AML-193 (cell line): ENCODE data around the gene COASY.
"Not testable (repeated sequence)": the region's sequence is repeated elsewhere in the genome, so short reads cannot be mapped to it uniquely, and the experiment has no call there.

ENCODE experiments used
- DNase-seq, 2 experiments: peaks; one replicate each; lab custom pipeline; 2025; lab: John Stamatoyannopoulos, UW

COASY gene

GRCh38 chr17:42553161-42553818, 8.7 kb upstream of the COASY start:
- no peak for DNase-seq

DNA sequence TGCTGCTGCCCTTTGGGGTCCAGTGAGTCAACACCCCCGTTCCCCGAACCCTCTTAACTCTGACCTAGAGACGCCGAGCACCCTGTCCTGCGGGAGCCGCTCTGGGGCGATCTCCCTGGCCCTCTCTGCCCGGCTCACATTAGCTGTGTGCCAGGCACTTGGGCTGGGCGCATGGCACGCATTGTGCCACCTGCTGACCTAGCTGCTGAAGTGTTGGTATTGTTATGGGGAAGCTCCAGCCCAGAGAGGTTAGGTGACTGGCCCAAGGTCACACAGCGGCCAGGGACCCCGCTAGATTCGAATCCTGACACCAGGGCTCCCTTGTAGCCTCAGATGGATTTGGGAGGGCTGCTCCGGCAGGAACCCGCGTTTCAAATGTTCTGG, 8.1 kb upstream of the COASY start:
- DNase-seq: no peak

DNA sequence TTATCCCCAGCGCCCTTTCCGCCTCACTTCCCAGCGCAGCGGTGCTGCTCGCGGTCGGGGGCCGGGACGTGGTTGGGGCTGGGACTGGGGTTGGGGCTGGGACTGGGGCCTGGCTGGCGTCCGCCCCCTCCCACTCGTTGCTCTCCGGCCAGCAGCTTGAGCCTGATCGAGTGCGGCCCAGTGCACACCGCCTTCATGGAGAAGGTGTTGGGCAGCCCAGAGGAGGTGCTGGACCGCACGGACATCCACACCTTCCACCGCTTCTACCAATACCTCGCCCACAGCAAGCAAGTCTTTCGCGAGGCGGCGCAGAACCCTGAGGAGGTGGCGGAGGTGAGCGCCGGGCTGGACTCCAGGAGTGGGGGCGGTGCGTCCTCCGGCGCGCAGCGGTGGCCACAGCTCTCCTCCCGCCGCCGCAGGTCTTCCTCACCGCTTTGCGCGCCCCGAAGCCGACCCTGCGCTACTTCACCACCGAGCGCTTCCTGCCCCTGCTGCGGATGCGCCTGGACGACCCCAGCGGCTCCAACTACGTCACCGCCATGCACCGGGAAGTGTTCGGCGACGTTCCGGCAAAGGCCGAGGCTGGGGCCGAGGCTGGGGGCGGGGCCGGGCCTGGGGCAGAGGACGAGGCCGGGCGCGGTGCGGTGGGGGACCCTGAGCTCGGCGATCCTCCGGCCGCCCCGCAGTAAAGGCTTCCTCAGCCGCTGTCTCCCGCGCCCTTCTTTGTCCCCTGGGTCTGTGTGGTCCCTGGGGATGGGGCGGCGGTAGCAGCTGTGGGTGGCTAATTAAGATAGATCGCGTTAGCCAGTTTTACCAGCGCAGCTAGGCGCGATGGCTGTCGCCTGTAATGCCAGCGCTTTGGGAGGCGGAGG, 7.5 kb upstream of the COASY start:
- peak; percentile 64 to 74 for DNase-seq

GRCh38 chr17:42555122-42555622, 6.8 kb upstream of the COASY start:
- DNase-seq: no peak

GRCh38 chr17:42555961-42556617, 5.9 kb upstream of the COASY start:
- not testable (repeated sequence) for DNase-seq

- no peak for DNase-seq
Measured at GRCh38 chr17:42559075-42559474, 2.9 kb upstream of the COASY start.

DNA sequence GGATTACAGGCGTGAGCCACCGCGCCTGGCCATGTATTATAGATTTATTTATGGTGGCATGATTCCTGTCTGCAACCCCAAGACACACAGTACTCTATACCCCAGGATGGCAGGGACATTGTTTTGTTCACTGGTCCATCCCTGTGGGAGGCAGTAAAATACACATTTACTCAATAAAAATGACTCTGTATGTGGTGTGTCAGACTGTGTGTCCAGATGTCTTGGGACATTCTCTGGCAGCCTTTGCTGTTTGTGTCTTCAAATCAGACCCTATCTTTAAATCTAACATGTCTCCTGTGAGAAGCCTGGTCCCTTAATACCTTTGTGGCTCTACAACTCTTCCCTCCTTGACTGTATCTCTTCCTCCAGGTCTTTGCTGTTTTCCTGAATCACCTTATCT, 1.7 kb upstream of the COASY start:
- DNase-seq: no peak

GRCh38 chr17:42562388-42563142, 617 bp downstream of the COASY start:
- DNase-seq: no peak

DNA sequence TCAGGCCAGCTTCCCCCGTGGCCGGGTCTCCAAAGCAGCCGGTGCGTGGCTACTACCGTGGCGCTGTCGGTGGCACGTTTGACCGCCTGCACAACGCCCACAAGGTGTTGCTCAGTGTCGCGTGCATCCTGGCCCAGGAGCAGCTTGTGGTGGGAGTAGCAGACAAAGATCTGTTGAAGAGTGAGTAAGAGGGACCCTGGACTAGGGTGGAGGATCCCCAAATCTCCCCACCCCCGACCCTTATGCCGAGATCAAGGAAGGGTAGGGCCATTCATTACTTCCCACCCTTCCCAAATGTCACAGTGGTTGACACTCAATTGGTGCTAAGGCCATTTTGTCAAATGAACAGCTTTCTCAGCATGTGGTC, 1.2 kb downstream of the COASY start:
- no peak for DNase-seq

- DNase-seq: no peak
Measured at GRCh38 chr17:42563543-42563942, 1.6 kb downstream of the COASY start.

- DNase-seq: no peak
Measured at GRCh38 chr17:42563950-42564349, 2.0 kb downstream of the COASY start.

DNA sequence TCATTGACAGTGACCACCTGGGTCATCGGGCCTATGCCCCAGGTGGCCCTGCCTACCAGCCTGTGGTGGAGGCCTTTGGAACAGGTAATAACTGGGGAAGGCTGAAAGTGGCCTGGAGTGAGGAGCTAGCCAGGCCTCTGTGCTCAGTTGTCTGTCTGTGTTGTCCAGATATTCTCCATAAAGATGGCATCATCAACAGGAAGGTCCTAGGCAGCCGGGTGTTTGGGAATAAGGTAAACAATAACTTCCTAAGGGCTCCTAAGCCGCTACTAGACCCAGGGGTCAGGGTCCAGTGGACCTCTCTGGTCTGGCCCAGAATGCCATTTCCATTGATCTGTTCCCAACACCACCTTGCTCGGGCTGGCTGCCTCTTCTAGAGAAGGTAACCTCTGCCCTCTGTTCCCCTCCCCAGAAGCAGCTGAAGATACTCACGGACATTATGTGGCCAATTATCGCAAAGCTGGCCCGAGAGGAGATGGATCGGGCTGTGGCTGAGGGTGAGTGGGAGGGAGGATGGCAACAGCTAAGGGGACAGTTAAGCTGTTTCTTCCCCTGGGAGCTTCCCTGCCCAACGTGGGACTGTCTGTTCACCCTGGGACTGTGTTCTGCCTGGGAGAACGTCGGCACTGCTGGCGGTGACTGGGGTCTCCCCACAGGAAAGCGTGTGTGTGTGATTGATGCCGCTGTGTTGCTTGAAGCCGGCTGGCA, 3.0 kb downstream of the COASY start:
- no peak for DNase-seq

DNA sequence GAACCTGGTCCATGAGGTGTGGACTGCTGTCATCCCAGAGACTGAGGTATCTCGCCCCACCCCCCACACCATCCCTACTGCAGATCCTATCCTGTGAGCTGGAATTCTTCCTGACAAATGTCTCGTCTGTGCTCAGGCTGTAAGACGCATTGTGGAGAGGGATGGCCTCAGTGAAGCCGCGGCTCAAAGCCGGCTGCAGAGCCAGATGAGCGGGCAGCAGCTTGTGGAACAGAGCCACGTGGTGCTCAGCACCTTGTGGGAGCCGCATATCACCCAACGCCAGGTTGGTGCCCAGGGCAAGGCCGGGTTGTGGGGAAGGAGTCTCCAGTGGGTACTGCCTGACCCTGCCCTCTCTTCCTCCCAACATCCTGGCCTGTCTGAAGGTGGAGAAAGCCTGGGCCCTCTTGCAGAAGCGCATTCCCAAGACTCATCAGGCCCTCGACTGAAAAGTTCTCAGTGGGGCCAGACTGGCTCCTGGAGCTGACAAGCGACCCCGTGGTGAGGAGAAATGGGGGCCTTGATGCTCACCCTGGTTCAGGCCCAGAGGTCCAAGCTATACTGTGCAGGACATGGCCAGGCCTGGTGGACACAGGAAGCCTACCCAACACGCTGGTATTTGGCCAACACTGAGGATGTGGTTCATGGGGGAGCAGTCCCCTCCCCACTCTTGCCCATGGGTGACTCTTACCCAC, 3.7 kb downstream of the COASY start:
- DNase-seq: no peak

GRCh38 chr17:42566215-42566882, 4.4 kb downstream of the COASY start:
- DNase-seq: no peak

DNA sequence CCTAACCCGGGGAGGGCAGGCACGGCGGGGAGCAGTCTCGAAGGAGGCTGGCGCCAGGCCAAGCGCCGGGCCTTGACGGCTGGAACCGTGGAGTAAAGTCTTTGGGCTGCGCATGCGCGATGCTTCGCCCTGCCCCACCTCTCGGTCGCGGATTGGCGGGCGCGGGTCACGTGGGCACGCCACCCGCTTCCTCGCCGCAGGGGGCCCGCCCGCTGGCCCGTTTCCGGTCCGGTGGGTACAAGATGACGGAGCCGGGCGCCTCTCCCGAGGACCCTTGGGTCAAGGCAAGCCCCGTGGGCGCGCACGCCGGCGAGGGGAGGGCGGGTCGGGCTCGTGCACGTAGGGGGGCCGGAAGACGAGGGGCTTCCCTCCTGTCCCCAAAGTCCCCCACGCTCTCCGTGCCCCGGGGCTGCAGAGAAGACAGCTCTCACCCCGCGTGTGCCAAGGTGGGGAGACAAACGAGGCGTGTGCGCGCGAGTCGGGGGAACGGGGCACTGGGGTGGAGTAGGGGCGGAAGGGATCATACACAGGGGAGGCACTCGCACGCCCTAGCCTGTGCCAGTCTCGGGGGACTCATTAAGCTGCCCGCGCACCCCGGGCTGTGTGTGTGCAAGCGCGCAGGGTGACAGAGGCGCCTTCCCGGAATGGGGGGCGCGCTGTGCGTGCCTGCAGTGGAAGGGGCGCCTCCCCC, 5.1 kb downstream of the COASY start, which contains the start of gene MLX:
Gene MLX, plus strand, starts transcription at position 218 of the 691 bp plus-strand sequence. Its CDS starts 25 bp downstream, at position 243.
- peak; percentile 88 to 89 for DNase-seq

- no peak for DNase-seq
Measured at GRCh38 chr17:42568341-42569111, 6.6 kb downstream of the COASY start.

- DNase-seq: no peak
Measured at GRCh38 chr17:42571435-42572225, 9.7 kb downstream of the COASY start.

DNA sequence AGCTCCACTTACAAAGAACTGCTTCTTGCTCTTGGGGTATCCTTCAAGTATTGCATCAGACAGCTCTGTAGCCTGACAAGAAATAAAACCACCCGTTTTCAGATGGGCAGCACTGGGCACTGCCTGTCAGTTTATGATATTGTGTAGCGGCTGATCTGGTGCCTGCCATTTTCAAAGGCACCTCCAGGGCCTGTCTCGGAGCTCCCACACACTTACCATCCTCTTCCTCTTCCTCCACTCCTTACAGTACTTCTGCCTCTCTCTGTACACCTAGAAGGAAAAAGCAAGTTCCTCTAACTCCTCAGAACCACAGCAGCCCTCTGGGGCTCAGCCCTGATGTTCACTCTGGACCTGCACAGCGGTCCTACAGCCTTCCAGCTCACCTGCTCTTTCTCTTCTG, 11.1 kb downstream of the COASY start:
- DNase-seq: no peak
